GM19452 (cell line): ENCODE measurements around the gene CDH1.
A peak's percentile ranks its signal among the peaks of the same experiment; 100 is the strongest.
"Not testable (repeated sequence)": the region's sequence is repeated elsewhere in the genome, so short reads cannot be mapped to it uniquely, and the experiment has no call there.

ENCODE experiments used
- ATAC-seq: cut with Tn5 transposase; IDR thresholded peaks from one replicate; pipeline ENCODE4 v1.9.1; 2021; ENCODE audit not compliant: unreplicated experiment

The CDH1 gene

DNA sequence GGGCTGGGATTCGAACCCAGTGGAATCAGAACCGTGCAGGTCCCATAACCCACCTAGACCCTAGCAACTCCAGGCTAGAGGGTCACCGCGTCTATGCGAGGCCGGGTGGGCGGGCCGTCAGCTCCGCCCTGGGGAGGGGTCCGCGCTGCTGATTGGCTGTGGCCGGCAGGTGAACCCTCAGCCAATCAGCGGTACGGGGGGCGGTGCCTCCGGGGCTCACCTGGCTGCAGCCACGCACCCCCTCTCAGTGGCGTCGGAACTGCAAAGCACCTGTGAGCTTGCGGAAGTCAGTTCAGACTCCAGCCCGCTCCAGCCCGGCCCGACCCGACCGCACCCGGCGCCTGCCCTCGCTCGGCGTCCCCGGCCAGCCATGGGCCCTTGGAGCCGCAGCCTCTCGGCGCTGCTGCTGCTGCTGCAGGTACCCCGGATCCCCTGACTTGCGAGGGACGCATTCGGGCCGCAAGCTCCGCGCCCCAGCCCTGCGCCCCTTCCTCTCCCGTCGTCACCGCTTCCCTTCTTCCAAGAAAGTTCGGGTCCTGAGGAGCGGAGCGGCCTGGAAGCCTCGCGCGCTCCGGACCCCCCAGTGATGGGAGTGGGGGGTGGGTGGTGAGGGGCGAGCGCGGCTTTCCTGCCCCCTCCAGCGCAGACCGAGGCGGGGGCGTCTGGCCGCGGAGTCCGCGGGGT lies at the start of gene CDH1:
Gene CDH1, plus strand, starts transcription at position 247 of the 684 bp plus-strand sequence. Its CDS starts 124 bp downstream, at position 371.
- no peak for ATAC-seq

DNA sequence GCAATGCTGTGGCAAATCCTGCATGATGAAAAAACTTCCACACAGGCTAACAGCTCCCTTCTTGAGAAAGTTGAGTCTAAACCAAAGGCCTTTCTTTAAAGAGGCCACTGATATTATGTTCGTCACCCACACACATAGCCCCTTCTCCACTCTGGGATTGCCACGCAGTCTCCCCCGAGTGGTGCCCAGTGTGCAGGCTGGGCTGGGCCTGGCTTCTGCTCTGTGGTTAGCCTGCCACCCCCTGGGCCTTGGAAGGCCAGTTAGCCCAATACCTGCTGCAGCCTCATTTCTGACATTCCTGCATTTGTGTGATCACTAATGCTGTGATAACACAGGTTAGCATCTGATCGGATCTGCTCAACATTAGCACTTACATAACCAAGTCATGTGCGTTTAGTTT lies 47.2 kb upstream of the CDH1 start:
- ATAC-seq: no peak

DNA sequence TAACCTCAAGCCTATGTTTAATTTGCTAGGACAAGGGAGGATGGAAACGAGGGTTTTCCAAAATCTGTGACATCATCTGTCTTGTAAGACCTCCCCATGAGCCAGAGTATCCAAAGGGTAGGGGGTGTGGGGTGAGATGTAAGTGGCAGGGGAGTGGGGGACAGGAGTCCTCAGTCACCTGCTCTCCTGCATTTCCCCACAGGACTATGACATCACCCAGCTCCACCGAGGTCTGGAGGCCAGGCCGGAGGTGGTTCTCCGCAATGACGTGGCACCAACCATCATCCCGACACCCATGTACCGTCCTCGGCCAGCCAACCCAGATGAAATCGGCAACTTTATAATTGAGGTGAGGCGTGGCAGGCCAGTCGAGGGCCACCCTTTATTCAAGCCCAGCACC lies 41.5 kb upstream of the CDH1 start:
- ATAC-seq: no peak

DNA sequence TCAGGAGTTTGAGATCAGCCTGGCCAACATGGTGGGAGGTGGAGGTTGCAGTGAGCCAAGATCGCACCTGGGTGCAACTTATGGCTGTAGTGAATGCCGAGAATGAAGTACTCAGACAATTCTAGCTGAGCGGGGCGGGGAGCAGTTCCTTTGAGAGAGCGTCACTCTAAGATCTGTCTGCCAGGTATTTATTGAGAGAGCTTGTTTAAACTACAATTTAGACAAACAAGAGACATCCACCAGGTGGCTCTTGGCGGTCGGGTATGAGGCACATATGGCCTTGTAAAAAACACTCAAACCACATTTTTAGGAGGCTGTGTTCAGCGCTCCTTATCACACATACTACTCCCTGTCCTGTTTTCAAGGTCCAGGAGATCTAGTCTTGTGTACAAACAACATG lies 40.6 kb upstream of the CDH1 start:
- ATAC-seq: no peak

DNA sequence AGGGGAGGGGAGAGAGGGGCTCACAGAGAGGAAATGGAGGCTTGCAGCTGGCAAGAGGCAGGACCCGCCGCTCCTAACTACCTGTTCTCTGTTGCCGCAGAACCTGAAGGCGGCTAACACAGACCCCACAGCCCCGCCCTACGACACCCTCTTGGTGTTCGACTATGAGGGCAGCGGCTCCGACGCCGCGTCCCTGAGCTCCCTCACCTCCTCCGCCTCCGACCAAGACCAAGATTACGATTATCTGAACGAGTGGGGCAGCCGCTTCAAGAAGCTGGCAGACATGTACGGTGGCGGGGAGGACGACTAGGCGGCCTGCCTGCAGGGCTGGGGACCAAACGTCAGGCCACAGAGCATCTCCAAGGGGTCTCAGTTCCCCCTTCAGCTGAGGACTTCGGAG lies 39.0 kb upstream of the CDH1 start:
- no peak for ATAC-seq

DNA sequence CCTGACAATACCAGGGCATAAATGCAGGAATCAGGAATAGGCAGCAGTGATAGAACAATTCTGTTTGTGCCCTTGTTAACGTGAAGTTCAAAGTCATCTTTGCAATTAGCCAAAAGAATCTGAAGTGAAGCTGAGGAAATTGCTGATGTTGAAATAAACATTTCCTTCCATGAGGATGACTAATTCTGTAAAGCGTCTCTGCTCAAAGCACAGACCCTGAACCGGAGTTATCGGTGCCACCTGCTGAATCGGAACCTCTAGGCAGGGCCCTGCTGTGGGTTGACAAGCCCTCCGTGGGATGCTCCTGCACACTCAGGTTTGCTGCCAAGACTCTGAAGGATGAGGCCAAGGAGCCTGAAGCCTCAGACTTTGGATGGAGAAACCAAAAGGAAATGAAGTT lies 37.0 kb upstream of the CDH1 start:
- ATAC-seq: no peak

DNA sequence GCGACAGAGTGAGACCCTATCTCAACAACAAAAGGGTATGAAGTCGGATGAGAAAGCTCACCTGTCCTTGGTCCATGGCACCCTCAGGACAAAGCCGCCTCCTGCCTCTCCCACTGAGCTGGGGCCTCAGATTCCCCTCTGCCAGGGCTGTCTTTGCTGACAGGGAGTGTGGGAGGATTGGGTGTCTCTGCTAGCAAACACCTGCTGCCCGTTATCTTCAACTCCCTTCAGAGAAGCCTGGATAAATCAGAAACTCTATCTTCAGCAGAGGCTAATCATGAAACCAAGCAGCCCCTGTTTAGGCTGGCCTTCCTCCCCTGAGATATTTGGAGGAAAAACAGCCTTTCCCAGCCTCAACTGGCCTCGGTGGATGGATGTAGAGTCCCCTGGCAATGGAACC lies 36.3 kb upstream of the CDH1 start:
- ATAC-seq: no peak

DNA sequence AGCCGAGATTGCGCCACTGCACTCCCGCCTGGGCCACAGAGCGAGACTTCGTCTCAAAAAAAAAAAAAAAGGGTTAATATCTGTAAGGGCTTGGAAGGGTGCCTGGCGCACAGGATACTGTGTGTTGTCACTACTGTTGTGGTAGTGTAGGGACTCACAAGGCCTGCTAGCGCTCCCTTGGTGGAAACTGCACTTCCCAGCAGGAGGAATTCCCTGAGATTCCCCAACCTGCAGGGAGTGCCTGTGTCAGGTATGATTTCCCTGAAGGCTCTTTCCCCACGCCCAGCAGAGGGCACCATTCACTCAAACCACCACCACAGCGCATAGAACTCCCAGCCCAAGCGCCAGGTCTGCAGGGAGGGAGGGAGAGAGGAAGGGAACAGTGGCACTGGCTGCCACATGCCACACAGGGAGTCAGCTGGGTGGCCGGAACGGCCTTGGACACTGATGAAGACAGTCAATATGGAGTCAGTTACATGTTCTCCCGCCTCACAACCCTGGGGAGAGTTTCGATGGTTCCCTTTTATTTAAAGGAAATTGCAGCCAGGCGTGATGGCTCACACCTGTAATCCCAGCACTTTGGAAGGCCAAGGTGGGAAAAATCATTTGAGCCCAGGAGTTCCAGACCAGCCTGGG lies 32.7 kb upstream of the CDH1 start:
- ATAC-seq: no peak

DNA sequence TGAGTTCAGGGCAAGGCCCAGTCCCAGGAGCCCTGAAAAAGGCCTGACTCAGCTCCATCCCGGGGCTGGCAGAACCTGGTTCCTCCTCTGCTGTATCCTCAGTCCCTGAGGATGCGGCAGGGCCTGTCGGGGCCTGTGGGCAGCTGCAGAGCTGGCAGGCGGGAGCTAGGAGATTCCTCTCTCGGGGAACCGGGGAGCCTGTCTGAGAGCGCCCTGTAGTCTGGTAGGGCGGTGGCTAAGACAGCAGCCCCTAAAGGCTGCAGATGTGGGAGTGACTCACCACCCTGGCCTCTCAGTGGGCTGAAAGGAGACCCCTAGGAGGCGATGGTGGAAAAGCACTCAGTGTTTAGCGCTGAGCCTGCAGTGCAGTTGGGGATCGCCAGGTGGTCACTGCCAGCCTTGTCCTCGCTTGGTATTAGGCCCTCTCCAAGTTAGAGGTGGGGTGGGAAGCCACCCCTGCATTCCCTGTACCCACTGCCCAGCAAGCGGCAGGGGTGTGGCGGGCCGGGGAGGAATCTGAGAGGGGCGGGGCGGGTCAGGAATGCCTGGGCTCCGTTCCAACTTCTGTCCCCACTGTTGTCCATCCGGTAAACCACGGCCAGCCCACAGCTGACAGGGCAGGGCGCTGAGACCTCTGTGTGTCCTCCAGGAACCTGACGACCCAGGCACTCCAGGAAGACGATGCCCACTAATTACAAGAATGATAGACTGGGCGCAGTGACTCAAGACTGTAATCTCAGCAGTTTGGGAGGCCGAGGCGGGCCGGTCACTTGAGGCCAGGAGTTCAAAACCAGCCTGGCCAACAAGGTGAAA lies 29.5 kb upstream of the CDH1 start:
- no peak for ATAC-seq

DNA sequence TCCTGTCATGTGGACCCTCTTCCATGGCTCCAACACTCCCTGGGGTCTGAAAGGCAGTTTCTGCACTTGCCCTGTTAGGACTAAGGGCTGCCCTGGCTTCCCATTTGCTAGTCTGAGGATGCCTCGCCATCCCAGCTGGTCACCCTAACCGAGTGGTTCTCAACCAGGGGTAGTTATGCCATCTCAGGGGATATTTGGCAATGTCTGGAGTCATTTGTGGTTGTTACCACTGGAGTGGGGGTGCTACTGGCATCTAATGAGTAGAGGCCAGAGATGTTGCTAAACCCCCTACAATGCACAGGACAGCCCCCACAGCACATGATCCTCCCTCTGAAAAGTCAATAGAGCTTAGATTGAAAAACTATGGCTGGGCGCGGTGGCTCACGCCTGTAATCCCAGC lies 26.9 kb upstream of the CDH1 start:
- no peak for ATAC-seq

DNA sequence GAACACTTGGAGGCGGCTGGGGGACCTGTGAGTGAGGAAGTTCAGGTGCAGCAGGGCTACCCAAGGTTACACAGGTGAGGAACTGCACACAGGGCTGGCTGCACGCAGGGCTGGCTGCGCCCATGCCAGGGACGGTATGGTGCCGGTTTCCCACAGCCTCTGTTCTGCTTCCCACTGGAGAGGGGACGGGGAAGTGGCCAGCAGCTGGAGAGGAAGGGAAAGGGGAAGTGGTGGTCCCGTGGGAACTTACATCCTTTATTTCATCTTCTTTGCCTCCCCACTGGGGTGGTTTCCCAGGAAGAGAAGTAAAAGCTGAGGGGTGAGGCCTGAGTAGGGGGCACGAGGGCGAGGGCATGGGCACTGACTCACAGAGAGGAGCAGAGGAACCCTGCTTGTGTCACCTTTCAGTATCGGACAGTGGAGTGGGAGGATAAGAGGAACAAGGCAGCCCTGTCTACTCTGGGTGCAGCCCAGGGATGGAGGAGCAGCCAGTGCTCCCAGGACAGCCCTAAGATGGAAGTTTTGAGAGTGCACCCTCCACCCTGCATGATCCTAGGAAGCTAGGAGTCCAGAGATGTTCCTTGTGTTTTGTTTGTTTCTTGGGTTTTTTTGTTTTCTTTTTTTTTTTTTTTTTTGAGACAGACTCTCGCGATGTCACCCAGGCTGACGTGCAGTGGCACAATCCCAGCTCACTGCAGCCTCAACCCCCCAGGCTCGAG lies 25.5 kb upstream of the CDH1 start:
- no peak for ATAC-seq

DNA sequence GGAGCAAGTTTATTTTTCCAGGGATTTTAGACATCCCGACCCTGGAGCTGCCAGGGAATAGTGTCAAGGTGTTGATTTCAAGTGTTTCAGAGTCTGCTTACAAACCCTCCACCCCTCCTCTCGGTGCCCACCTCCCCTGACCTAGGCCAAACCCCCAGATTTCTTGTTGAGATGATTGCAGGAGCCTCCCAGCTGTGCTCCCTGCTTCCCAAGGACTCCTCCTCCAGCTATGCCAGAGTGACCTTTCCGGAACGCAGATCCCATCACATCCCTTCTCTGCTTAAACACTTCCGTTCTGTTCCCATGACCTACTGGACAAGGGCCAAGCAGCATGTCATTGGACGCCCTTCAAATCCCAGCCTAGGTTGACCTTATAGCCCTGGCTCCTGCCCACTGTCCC lies 23.7 kb upstream of the CDH1 start:
- no peak for ATAC-seq

DNA sequence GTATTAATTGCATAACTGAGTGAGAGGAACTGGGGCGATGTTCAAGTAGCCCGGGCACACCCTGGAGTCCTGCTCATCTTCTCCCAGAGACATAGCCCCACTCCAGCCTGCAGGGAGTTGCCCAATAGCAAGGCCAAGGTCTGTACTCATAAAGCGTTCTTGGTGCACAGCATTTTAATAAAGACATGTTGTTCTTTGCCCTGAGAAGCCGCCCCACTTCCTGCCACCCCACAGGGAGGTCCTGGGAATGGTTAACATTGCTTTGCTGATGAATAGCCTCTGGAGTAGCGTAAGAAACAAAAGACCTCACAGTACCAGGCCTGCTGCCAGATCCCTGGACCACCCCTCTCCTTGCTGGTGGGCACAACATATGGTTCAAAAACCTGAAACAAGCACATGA lies 21.6 kb upstream of the CDH1 start:
- no peak for ATAC-seq

DNA sequence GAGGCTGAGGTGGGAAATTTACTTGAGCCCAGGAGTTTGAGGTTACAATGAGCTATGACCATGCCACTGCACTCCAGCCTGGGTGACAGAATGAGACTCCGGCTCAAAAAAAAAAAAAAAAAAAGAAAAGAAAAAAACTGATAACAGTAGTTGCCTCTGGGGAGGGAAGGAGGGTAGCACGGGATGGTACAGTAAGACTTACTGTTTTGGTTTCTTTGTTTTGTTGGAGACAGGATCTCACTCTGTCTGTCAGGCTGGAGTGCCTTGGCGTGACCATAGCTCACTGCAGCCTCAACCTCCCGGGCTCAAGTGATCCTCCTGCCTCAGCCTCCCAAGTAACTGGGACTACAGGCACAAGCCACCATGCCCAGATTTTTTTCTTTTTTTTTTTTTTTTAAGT lies 20.6 kb upstream of the CDH1 start:
- not testable (repeated sequence) for ATAC-seq

DNA sequence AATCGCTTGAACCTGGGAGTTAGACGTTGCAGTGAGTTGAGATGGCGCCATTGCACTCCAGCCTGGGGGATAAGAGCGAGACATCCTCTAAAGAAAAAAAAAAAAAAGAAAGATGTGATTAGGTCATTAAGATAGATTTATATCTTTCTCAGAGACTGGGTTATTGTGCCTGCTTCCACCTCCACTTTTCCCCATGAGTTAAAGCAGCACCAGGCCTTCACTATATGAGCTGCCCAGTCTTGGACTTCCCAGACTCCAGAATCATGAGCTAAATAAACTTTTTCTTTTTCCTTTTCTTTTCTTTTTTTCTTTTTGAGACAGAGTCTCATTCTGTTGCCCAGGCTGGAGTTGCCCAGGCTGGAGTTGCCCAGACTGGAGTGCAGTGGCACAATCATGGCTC lies 19.4 kb upstream of the CDH1 start:
- ATAC-seq: no peak

DNA sequence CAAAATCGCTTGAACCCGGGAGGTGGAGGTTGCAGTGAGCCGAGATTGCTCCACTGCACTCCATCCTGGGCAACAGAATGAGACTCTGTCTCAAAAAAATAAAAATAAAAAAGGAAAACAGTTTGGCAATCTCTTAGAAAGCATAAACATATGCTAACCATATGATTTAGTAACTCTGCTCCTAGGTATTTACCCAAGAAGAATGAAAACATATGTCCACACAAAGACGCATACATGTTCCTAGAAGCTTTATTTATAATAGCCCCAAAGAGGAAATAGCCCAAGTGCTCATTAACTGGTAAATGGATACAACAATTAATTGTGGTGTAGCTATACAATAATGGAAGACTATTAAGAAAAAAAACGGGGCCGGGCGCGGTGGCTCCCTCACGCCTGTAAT lies 18.5 kb upstream of the CDH1 start:
- no peak for ATAC-seq

DNA sequence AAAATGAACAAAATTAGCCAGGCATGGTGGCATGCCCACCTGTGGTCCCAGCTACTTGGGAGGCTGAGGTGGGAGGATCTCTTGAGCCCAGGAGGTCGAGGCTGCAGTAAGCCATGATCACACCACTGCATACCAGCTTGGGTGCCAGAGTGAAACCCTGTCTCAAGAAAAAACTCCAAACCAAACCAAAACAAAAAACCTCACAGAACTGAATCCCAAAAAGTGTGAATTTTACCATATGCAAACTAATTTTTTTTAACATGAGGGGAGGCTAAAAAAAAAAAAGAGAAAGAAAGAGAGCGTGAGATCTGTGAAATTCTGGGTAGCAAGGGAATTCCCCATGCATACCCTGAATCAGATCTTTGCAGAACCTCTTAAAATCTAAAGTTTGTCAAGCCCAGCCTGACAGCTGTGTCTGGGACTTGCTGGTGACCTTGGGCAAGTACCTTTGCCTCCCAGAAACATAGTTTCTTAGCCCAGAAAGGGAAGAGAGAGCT lies 17.1 kb upstream of the CDH1 start:
- ATAC-seq: peak; percentile 86

DNA sequence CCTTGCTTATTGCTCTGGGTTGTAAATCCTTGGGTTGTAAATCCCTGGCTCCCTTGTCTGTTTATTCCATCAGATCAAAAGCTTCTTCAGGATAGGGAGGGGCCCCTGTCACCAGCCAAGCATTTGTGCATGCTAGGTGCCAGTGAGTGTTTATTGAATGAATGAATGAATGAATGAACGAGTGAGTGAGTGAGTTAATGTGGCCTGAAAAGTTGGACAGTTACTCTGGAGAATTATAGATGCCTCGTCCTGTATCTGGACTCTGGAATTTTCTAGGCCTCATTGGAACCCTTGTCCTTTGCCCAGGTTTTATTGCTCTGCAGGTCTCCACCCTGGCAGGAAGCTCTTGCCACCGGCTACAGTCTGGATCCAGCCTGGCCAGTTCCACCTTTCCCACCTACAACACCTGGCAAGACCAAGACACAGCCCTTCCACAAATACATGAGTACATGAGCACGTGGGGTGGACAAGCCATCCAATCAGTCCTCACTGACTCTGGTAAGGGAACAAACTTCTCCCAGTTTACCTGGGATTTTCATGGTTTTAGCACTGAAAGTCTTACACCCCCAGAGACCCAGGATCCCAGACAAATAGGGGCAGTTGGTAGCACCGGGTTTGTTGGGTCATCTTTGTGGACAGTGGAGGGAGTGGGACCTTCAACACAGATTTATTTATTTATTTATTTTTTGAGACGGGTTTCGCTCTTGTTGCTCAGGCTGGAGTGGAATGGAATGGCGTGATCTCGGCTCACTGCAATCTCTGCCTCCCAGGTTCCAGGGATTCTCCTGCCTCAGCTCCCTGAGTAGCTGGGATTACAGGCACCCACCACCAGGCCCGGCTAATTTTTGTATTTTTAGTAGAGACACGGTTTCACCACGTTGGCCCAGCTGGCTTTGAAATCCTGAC lies 14.7 kb upstream of the CDH1 start:
- ATAC-seq: no peak

DNA sequence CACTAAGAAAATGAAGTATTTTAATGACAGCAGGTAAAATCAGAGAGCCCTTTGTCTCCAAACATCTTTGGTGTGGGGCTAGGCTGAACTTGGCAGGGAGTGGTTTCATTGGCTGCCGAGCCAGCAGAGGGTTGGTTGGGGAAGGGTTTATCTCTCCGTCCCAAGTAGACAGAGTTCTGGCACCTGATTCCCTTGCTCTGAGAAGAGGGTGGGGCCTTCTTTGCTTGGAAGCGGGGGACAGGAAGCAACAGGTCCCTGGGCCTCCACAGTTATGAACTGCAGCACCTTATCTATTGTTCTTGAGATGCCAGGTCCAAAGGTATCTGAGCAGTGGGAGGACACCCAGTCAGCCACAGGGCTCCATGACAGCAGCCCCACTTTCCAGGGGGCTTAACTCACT lies 12.3 kb upstream of the CDH1 start:
- ATAC-seq: no peak

DNA sequence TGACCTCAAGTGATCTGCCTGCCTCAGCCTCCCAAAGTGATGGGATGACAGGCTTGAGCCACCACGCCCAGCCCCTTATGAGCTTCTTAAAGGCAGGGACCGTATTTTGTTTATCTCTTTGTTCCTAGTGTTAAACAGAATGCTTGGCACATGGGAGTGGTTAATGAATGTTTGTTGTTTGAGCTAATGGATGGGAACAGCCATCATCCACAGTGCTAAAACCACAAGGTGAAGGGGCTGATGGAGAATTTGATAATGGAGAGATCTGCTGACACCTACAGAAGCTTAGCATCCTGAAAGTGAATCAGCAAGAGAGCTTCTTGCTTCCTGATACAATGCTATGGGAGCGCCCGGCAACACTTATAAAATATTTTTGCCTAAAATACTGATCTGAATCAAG lies 8.6 kb upstream of the CDH1 start:
- no peak for ATAC-seq
